PC-3 (cell line): ENCODE data around the gene GNL3L. TPM values are rescaled to one million over a fixed set of nuclear protein-coding genes. Genes with fewer than 3 reads are reported as not detected.

Experiments
- ATAC-seq: fragments of 200-7000 bp; cut with Tn5 transposase; 2 replicates; pipeline ENCODE4 v1.9.1; 2020; ENCODE audit warnings: mild to moderate bottlenecking, moderate library complexity
- BruUV-seq: library from RNA; stranded (reverse); fragments of 400-500 nt; replicated peaks from 2 replicates; lab custom pipeline; 2021; lab: Mats Ljungman, UMichigan
- CTCF ChIA-PET: fragments of 300-600 bp; sonication (Branson Sonifier 250); formaldehyde crosslinking; loops from one replicate; lab custom pipeline; 2022; ENCODE audit warnings: antibody characterized with exemption; lab: Charles Lee
- POLR2A ChIA-PET: fragments of 300-600 bp; sonication (Branson Sonifier 250); formaldehyde crosslinking; loops from one replicate; lab custom pipeline; 2022; ENCODE audit warnings: antibody characterized with exemption; ENCODE audit not compliant: unreplicated experiment; lab: Charles Lee
- DNase-seq: peaks from one replicate; pipeline ENCODE4 v3.0.0-alpha.2; 2015
- H2AFZ ChIP-seq: fragments of 300-600 bp; sonication (generic); 2 replicates; pipeline ENCODE4 v1.6.0; 2016; ENCODE audit warnings: antibody characterized with exemption, low read length
- H3F3A ChIP-seq: fragments of 300-600 bp; sonication (generic); one replicate; pipeline ENCODE4 v1.6.0; 2017; ENCODE audit warnings: antibody characterized with exemption, low read length, control low read depth, mild to moderate bottlenecking; ENCODE audit not compliant: unreplicated experiment
- H3K27ac ChIP-seq: fragments of 300-600 bp; sonication (generic); 2 replicates; pipeline ENCODE4 v1.5.1; 2016; ENCODE audit warnings: mild to moderate bottlenecking, low read length
- H3K27me3 ChIP-seq: fragments of 300-600 bp; sonication (generic); 2 replicates; pipeline ENCODE4 v1.6.1; 2016; ENCODE audit warnings: low read length, mixed read lengths
- H3K36me3 ChIP-seq: fragments of 300-600 bp; sonication (generic); 2 replicates; pipeline ENCODE4 v1.6.1; 2016; ENCODE audit warnings: low read depth, mixed run types, low read length, mixed read lengths
- H3K4me1 ChIP-seq: fragments of 300-600 bp; sonication (generic); 2 replicates; pipeline ENCODE4 v1.5.1; 2016; ENCODE audit warnings: low read length; ENCODE audit not compliant: insufficient read depth
- H3K4me2 ChIP-seq: fragments of 300-600 bp; sonication (generic); 2 replicates; pipeline ENCODE4 v1.6.0; 2016; ENCODE audit warnings: low read length
- H3K4me3 ChIP-seq: fragments of 300-600 bp; sonication (generic); 2 replicates; pipeline ENCODE4 v1.5.1; 2016; ENCODE audit warnings: mild to moderate bottlenecking, low read length, mixed read lengths
- H3K79me2 ChIP-seq: fragments of 300-600 bp; sonication (generic); 2 replicates; pipeline ENCODE4 v1.6.1; 2017; ENCODE audit warnings: low read length, mixed read lengths
- H3K9ac ChIP-seq: fragments of 300-600 bp; sonication (generic); 2 replicates; pipeline ENCODE4 v1.6.0; 2016; ENCODE audit warnings: mild to moderate bottlenecking, low read length
- H3K9me2 ChIP-seq: fragments of 300-600 bp; sonication (generic); replicated peaks from 2 replicates; pipeline ENCODE4 v1.6.1; 2016; ENCODE audit warnings: mixed run types, low read length, mixed read lengths
- H3K9me3 ChIP-seq: fragments of 300-600 bp; sonication (generic); 2 replicates; pipeline ENCODE4 v1.6.1; 2016; ENCODE audit warnings: low read length, mixed read lengths
- H4K20me1 ChIP-seq: fragments of 300-600 bp; sonication (generic); 2 replicates; pipeline ENCODE4 v1.6.1; 2016; ENCODE audit warnings: low read length, mixed read lengths
- EZH2 ChIP-seq: fragments of 300-600 bp; sonication (generic); IDR thresholded peaks from one replicate; pipeline ENCODE4 v1.6.1; 2017; ENCODE audit warnings: antibody characterized with exemption, mild to moderate bottlenecking, low read length; ENCODE audit not compliant: unreplicated experiment
- EZH2phosphoT487 ChIP-seq: fragments of 300-600 bp; sonication (generic); IDR thresholded peaks from 2 replicates; pipeline ENCODE4 v1.6.1; 2018; ENCODE audit warnings: mild to moderate bottlenecking, antibody characterized with exemption, low read length, borderline replicate concordance
- intact Hi-C: fragments of 100-400 bp; cut with micrococcal nuclease; formaldehyde crosslinking; loops from 2 replicates; pipeline ENCODE4 v1.9.0; 2023
- total RNA-seq: library from RNA; depleted of rRNA; stranded (reverse); fragments of >200 nt; gene quantifications from 2 replicates; pipeline ENCODE4 v1.2.3, GENCODE V29; 2014
- TF ChIP-seq, protein P1 (sequence below): fragments of 300-600 bp; sonication (generic); conservative IDR thresholded peaks from 2 replicates; pipeline ENCODE4 v1.5.1; 2017; ENCODE audit warnings: antibody characterized with exemption, low read depth, mild to moderate bottlenecking, low read length

The GNL3L gene
- total RNA-seq, 1 experiment from 2014 or later: 50.3 TPM

DNA sequence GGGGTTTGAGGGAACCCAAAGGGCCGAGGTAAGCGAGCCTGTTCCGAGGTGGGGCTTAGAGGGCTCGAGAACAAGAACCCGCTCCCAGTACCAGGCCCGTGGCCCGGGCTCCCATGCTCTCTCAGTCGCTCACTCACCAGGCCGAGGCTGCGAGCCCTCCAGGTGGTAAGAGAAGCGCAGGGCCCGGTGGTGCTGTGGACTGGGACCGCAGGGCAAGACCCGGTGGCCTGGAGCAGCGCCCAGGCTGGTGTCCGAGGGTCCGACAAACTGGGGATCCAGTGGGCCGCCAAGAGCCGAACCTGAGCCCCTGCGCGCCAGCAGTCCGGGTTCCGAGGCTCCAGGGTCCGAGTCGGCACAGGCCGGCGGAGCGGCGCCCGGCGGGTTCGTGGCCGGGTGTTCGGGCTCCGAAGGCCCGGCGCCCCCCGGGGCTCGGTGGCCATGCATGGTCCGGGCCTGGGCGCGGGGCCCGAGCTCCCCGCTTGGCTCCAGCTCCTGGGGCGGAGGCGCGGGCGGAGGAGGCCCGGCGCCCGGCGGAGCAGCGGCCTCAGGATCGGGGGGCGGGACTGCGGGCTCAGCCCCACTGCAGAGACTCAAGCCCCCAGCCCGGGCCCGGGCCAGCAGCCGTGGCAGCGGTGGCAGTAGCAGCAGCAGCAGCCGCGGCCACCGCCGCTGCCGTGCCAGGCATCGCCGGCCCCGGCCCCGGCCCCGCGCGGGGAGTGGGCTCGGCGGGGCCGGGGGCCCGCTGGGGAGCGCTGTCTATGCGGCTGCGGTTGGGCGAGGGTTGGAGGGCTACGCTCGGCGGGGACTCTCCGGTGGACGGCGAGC is 34.8 kb upstream of the GNL3L start:
- no peaks in the 10 kb centered on the region for H3K36me3 ChIP-seq
- ChIA-PET POLR2A (no interaction called here), CTCF (no interaction called here)
- no peaks in the 10 kb centered on the region for H3K9me3 ChIP-seq
- peak; percentile 28 for DNase-seq
- peak overlapping the region; percentile 93 for H2AFZ ChIP-seq
- peak; percentile 37 for ATAC-seq
- H3K9ac ChIP-seq: peak overlapping the region; percentile 77
- H3F3A ChIP-seq: no peaks in the 10 kb centered on the region
- H3K79me2 ChIP-seq: peaks cover 41% of the 10 kb centered on the region
- intact Hi-C loops: no loop called here
- no peak for TF ChIP-seq EZH2phosphoT487
- TF ChIP-seq, protein P1, sequence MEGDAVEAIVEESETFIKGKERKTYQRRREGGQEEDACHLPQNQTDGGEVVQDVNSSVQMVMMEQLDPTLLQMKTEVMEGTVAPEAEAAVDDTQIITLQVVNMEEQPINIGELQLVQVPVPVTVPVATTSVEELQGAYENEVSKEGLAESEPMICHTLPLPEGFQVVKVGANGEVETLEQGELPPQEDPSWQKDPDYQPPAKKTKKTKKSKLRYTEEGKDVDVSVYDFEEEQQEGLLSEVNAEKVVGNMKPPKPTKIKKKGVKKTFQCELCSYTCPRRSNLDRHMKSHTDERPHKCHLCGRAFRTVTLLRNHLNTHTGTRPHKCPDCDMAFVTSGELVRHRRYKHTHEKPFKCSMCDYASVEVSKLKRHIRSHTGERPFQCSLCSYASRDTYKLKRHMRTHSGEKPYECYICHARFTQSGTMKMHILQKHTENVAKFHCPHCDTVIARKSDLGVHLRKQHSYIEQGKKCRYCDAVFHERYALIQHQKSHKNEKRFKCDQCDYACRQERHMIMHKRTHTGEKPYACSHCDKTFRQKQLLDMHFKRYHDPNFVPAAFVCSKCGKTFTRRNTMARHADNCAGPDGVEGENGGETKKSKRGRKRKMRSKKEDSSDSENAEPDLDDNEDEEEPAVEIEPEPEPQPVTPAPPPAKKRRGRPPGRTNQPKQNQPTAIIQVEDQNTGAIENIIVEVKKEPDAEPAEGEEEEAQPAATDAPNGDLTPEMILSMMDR: no peak
- no peak for TF ChIP-seq EZH2
- H3K9me2 ChIP-seq: no peaks in the 10 kb centered on the region
- no TSS peak for BruUV-seq
- H3K27me3 ChIP-seq: no peaks in the 10 kb centered on the region
- peak overlapping the region; percentile 84 for H3K4me2 ChIP-seq
- H4K20me1 ChIP-seq: no peaks in the 10 kb centered on the region
- H3K27ac ChIP-seq: no peak overlapping the region
- peaks cover 17% of the 10 kb centered on the region for H3K4me1 ChIP-seq
- peak overlapping the region; percentile 84 for H3K4me3 ChIP-seq

DNA sequence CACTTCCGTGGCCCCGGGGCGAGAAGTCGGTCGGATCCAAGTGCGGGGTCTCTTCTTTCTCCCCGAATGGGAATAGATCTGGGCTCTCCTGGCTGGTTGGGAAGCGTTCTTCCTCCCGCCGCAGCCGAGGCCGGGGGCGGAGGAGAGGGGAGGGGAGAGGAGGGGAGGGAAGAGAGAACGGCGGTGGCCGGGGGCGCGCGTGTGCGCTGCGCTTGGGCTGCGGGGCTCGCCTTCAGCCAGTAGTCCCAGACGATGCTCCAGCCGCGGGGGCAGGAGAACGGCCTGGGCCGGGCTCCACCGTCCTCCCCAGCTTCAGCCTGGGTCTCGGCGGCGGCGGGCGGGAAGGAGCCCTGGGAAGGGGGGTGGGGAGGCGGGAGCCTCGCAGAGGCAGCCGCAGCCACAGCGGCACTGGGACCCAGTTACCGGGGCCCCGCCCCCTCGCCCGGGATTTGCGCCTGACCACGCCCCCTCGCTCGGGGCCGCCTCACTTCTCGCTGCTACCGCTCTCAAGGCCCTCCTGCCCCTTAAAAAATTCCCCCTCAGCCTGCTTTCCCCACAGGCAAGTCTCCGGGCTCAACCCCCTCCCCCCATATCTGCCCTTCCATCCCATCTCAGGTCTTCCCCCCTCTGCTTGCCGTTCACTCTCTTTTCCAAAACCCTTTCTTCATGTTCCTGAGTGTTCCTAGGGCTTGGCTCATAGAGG is 34.1 kb upstream of the GNL3L start, which contains the start of gene FGD1:
FGD1 (minus strand) TSS at position 421 of the 703 bp plus-strand sequence. CDS start 802 bp downstream, outside the sequence.
- CTCF ChIA-PET: no interaction called here
- DNase-seq: peak; percentile 64
- intact Hi-C loops: no loop called here

More for the DNA sequence above, 34.1 kb upstream of the GNL3L start, which contains the start of gene FGD1:
- POLR2A ChIA-PET: no interaction called here
- Histone ChIP-seq H3K27ac (no peak within 1 kb of the TSS), H3K9ac (peak within 1 kb of the TSS; percentile 77), H3K27me3 (no peaks in the 10 kb centered on the region), H3K4me3 (peak within 1 kb of the TSS; percentile 84), H3K9me3 (no peaks in the 10 kb centered on the region), H3K79me2 (peaks cover 39% of the 10 kb centered on the region), H3K9me2 (no peaks in the 10 kb centered on the region), H3K36me3 (no peaks in the 10 kb centered on the region), H2AFZ (peak within 1 kb of the TSS; percentile 93), H4K20me1 (no peaks in the 10 kb centered on the region), H3K4me1 (peaks cover 17% of the 10 kb centered on the region), H3F3A (no peaks in the 10 kb centered on the region), H3K4me2 (peak within 1 kb of the TSS; percentile 84)
- TF ChIP-seq, protein P1: no peak
- no peak for TF ChIP-seq EZH2
- TF ChIP-seq EZH2phosphoT487: no peak
- ATAC-seq: peak; percentile 68
- BruUV-seq: no TSS peak
